ENCODE results near the gene PTPRH. TPM values are rescaled to one million over a fixed set of nuclear protein-coding genes. Genes with fewer than 3 reads are reported as not detected.

Gene PTPRH, protein sequence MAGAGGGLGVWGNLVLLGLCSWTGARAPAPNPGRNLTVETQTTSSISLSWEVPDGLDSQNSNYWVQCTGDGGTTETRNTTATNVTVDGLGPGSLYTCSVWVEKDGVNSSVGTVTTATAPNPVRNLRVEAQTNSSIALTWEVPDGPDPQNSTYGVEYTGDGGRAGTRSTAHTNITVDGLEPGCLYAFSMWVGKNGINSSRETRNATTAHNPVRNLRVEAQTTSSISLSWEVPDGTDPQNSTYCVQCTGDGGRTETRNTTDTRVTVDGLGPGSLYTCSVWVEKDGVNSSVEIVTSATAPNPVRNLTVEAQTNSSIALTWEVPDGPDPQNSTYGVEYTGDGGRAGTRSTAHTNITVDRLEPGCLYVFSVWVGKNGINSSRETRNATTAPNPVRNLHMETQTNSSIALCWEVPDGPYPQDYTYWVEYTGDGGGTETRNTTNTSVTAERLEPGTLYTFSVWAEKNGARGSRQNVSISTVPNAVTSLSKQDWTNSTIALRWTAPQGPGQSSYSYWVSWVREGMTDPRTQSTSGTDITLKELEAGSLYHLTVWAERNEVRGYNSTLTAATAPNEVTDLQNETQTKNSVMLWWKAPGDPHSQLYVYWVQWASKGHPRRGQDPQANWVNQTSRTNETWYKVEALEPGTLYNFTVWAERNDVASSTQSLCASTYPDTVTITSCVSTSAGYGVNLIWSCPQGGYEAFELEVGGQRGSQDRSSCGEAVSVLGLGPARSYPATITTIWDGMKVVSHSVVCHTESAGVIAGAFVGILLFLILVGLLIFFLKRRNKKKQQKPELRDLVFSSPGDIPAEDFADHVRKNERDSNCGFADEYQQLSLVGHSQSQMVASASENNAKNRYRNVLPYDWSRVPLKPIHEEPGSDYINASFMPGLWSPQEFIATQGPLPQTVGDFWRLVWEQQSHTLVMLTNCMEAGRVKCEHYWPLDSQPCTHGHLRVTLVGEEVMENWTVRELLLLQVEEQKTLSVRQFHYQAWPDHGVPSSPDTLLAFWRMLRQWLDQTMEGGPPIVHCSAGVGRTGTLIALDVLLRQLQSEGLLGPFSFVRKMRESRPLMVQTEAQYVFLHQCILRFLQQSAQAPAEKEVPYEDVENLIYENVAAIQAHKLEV
- 10 to 100 TPM; 12.4 to 15.3 TPM for total RNA-seq

DNA sequence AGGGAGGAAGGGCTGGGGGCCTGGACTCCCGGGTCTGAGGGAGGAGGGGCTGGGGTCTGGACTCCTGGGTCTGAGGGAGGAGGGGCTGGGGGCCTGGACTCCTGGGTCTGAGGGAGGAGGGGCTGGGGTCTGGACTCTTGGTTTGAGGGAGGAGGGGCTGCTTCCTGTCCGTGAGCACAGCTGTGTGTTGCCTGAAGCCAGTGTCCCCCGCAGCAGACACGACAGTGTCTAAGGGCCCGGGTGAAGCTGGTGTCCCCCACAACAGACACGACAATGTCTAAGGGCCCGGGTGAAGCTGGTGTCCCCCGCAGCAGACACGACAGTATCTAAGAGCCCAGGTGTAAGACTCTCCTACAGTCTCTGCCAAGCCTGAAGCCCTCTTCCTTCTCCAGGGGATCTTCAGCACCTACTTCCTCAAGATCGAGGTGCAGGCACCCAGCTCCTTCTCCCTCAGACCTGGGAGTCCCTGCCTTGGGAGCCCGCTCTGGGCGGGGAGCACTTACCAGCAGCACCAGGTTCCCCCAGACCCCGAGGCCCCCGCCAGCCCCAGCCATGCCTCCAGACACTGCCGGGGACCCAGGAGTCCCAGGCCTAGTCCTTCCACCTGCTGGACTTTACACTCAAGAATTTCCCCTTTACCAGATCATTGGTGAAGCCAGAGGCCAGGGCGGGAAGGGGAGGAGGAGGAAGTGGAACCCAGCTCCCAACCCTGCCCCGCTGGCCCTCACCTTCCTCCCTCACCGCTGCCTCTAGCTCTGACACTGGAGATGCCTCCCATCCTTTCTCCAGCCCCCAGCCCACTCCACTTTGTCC lies at the start of gene PTPRH:
Gene PTPRH (minus strand): TSS at position 622 of the 813 bp plus-strand sequence. CDS start 68 bp downstream, at position 554.

DNA sequence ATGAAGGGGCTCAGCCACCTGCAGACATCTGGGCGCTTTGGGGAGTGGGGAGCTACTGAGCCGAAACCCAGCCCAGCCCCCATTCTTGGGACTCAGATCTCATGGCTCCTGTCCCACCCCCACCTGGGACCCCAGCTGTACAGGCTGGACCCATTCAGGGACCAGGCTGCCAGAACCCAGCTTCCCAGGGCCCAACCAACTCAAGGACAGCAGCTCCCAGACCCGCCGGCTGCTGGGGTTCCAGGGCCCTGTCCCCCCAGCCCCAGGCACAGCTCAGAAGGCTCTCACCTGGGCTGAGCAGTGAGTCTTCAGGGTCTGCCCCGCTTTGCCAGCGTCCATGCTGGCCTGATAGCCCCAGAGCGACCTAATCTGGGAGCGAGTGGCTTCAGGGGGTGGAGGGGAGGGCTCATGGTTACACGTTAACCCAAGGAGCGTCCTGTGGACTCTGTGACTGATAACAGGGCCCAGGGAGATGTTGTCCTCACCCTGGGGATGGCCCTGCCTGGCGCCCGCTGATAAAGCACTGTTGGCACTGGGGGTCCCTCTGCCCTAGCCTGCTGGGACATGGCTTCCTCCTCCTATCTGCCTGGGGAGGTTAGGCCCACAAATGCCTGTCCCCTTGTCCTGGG lies 19.2 kb upstream of the PTPRH start, which contains the start of gene TMEM86B:
Gene TMEM86B (minus strand): TSS at position 361 of the 629 bp plus-strand sequence. CDS start 22 bp downstream, at position 339.

DNA sequence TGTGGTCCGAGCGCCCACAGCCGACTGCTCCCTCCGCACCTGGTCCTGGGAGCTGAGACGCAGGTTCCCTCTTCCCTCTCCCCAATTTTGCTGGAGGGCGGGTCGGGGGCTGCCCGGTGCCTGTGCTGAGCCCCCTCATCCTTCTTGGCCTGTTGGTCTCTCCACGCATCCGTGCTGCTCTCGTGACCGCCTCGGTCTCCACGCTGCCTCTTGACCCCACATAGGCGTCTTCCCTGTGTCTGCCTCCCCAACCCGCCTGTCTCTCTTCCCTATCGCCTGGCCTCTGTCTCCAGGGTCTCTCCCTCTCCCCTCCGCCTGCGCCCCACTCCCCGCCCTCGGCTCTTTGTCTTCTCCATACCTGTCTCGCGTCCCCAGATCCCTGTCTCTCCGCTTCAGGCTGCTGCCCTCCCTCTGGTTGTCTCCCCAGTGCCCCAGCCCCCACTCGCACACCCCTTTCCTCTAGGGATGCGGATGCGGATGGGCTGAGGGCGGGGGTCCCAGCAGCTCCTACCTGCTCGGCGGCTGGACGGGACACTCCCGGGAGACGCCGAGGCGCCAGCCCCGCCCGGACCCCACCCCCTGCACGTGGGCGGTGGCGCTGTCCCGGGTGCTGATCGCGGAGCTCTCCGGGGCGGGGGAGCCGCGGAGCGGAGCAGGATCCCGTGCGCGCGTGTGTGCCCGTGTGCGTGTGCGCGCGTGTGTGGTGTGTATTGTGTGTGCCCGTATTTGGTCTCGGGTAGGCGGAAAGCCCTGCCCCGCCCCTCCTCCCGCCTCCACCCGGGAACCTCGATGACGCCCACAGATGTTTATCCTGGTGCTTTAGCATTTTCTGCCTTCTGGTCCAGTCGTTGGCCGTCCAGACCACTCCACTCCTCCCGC lies 29.5 kb downstream of the PTPRH start, which contains the start of gene SYT5:
Gene SYT5 (minus strand): TSS at position 684 of the 879 bp plus-strand sequence. CDS start 1,248 bp downstream, outside the sequence.

DNA sequence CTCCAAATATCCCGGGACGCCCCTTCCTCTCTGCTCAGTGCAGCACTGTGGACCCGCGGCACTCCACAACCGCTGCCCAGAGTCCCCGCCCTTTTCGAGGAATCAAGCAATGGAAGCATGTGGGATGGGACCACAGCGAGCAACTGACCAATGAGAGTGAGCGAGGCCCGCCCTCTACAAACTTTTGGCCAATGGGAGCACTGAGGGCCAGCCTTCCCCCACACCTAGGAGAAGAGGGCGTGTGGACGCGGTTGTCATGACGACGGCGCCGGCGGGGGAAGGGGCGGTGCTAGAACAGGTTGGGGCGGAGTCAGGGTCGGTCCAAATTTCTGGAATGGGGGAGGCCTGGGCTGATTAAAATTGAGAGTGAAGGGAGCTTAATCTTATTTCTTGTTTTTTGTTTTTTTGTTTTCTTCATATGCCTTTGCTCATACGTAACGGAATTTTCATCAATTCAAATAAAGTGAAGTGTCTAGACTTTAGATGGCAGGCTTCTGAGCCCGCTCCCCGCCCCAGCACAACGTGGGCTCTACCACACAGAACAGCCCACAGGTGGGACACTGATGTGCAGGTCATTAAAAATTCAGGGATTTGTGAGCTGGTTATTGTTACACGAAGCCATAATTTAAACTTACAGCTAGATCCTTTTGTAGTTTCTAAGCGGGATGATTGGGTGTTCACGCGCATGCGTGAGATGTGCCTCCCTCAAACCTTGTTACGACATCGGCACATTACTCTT lies 42.6 kb downstream of the PTPRH start, which contains the start of gene DNAAF3:
Gene DNAAF3 (minus strand): TSS at position 84 of the 739 bp plus-strand sequence. CDS start 200 bp downstream, outside the sequence.

DNA sequence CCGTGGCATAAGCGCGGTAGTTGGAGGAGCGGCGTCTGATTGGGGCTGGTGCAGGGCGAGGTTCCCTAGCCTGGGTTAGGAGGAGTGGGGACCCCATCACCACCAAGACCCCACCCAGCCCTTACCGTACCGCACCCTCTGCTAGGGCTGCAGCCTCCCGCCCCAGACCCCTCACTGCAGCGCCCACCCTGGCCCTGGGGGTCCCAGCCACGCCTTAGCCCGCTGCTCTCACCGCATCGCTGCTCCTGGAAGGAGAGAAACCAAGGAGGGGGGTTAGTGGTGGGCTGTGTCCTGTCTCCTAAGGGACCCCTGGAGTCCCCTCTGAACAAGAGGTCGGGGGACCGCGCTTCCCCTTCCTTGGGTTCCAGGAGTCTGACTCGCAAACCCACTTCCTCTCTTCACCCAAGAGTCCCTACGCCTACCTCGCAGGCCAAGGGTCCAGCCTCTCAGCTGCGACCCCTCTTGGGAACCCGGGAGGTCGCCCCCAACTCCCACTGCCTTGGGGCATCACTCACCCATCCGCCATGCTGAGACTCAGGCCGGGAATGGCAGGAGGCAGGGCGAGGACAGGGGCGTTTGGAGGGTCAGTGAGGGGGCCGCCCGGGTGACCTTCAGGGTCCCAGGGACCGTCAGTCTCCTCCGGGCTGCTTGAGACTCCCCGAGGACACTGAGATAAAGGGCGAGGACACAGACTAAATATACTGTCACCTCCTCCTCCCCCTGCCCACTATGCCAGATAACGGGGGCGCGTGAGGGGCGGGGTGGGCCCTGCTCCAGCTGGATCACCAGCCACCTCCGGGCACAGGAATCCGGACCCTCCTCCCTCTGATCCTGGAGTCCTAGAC lies 52.0 kb downstream of the PTPRH start, which contains the start of gene TNNI3:
Gene TNNI3 (minus strand): TSS at position 669 of the 845 bp plus-strand sequence. CDS start 143 bp downstream, at position 526.

DNA sequence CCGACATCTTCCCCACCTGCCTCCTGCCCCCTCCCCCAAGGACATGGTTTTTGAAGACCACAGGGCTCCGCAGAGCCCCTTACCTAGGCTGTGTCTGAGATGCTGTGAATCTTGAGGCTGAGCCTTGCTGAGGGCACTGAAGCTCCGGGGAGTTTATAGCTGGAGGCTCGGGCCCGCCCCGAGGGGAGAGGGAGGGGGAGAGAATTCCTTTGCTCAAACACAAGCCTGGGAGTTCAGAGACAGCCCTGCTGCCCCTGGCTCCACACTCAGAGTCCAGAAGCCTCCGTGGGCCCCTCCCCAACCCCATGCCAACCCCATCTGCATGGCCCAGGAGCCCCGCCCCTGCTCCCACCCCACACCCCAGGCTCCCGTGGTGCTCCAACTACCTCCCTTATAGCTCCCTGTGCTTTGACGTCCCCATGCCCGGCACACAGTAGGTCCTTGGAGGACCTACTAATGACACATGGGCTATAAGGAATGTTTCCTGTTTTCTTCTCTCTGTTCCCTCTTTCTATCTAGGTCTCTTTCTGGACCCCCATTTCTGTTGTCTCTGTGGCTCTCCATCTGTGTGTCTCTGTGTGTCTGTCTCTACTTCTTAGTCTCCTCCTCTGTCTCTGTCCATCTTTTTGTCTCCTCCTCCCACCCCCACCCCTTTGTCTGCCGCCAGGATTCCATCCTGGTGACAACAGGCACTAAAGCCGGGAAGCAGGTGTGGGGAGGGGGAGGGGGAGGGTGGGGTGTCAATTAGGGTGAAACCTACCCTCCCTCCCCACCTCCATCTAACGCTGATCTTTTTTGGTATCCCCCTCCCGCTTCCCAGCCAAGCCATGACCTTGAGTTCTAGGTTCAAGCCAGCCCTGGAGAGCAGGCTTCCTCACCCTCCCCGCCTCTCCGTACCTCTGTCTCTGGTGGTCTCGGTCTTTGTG lies 60.0 kb downstream of the PTPRH start, which contains the start of gene TNNT1:
Gene TNNT1 (minus strand): TSS at position 129 of the 926 bp plus-strand sequence. CDS start 2,049 bp downstream, outside the sequence.

Small RNAs within 50 kb of the gene (small RNA-seq; reads per million reads assigned to genes)
- gene MIR6802 (0.17 to 0.51 reads per million in 2 donors), gene MIR6803 (0 reads per million in 2 donors), gene MIR6804 (0 reads per million in 2 donors), gene RF01210 (0 to 0.04 reads per million in 2 donors)

Other genes starting within 250 kb of the PTPRH start
- gene NLRP2, start 243.1 kb downstream of the PTPRH start, total RNA-seq, result 10 to 100 TPM in 1 of 2 donors, 1 to 10 TPM in 1; 3.4 to 13.0 TPM
- not detected for gene GP6, start 171.2 kb downstream of the PTPRH start, total RNA-seq
- gene RDH13, start 146.4 kb downstream of the PTPRH start, total RNA-seq, result 10 to 100 TPM; 10.3 to 20.3 TPM
- 1 to 10 TPM; 6.9 to 8.3 TPM for gene EPS8L1, start 133.6 kb downstream of the PTPRH start, total RNA-seq
- gene PPP1R12C, start 91.9 kb downstream of the PTPRH start, total RNA-seq, result 10 to 100 TPM; 39.3 to 55.4 TPM
- 1 to 10 TPM in 1 of 2 donors, under 1 TPM in 1; 0.34 to 9.0 TPM for gene TNNT1, start 60.3 kb downstream of the PTPRH start, total RNA-seq
- gene TNNI3, start 51.8 kb downstream of the PTPRH start, total RNA-seq, result 1 to 10 TPM in 1 of 2 donors, under 1 TPM in 1; 1.00 to 1.0 TPM
- gene DNAAF3, start 42.9 kb downstream of the PTPRH start, total RNA-seq, result 1 to 10 TPM; 2.1 to 2.7 TPM
- gene SYT5, start 29.2 kb downstream of the PTPRH start, total RNA-seq, result 1 to 10 TPM in 1 of 2 donors, under 1 TPM in 1; 0.33 to 1.0 TPM
- 1 to 10 TPM; 1.4 to 1.7 TPM for gene TMEM86B, start 19.3 kb upstream of the PTPRH start, total RNA-seq
- 10 to 100 TPM; 51.3 to 54.3 TPM for gene PPP6R1, start 49.5 kb upstream of the PTPRH start, total RNA-seq
- 10 to 100 TPM; 35.4 to 50.3 TPM for gene HSPBP1, start 70.6 kb upstream of the PTPRH start, total RNA-seq
- 1 to 10 TPM; 2.7 to 3.1 TPM for gene BRSK1, start 74.5 kb upstream of the PTPRH start, total RNA-seq
- gene TMEM150B, start 115.8 kb upstream of the PTPRH start, total RNA-seq, result not detected
- 10 to 100 TPM; 10.3 to 12.0 TPM for gene KMT5C, start 130.4 kb upstream of the PTPRH start, total RNA-seq
- gene COX6B2, start 145.2 kb upstream of the PTPRH start, total RNA-seq, result not detected
- gene GARIN5B, start 153.8 kb upstream of the PTPRH start, total RNA-seq, result not detected
- gene IL11, start 161.0 kb upstream of the PTPRH start, total RNA-seq, result 1 to 10 TPM in 1 of 2 donors, not detected in 1; 1.0 TPM
- not detected for gene TMEM190, start 167.3 kb upstream of the PTPRH start, total RNA-seq
- gene TMEM238, start 174.8 kb upstream of the PTPRH start, total RNA-seq, result not detected
- gene RPL28, start 176.4 kb upstream of the PTPRH start, total RNA-seq, result 100 to 1,000 TPM; 230 to 328 TPM
- 100 to 1,000 TPM; 248 to 380 TPM for gene UBE2S, start 198.3 kb upstream of the PTPRH start, total RNA-seq
- not detected for gene SHISA7, start 233.8 kb upstream of the PTPRH start, total RNA-seq